Thymus (tissue), 11 donors: ENCODE results near the gene CMIP. TPM values are rescaled to one million over a fixed set of nuclear protein-coding genes. Genes with fewer than 3 reads are reported as not detected.

Experiments
- DNase-seq, 9 donors: peaks; one replicate each; pipeline ENCODE4 v3.0.0-alpha.2; 2013; ENCODE audit warnings: low spot score in 9 of 9, low read depth in 6 of 9, missing footprints in 1 of 9
- H3K27ac ChIP-seq, 2 donors: one replicate each; pipeline ENCODE4 v1.5.1; 2013; ENCODE audit warnings: control low read depth in 1 of 2, low read depth in 1 of 2, low read length in 1 of 2, mild to moderate bottlenecking in 1 of 2, moderate library complexity in 1 of 2
- H3K27me3 ChIP-seq, 2 donors: one replicate each; pipeline ENCODE4 v1.5.1; 2013; ENCODE audit warnings: low read length in 1 of 2; ENCODE audit not compliant: control insufficient read depth in 2 of 2, insufficient read depth in 1 of 2
- H3K36me3 ChIP-seq, 2 donors: one replicate each; pipeline ENCODE4 v1.5.1; 2013; ENCODE audit warnings: low read length in 1 of 2, mild to moderate bottlenecking in 1 of 2, moderate library complexity in 1 of 2; ENCODE audit not compliant: control insufficient read depth in 2 of 2, insufficient read depth in 2 of 2
- H3K4me1 ChIP-seq, 2 donors: one replicate each; pipeline ENCODE4 v1.5.1; 2013; ENCODE audit warnings: low read length in 2 of 2; ENCODE audit not compliant: control insufficient read depth in 2 of 2, insufficient read depth in 2 of 2
- H3K4me3 ChIP-seq, 2 donors: one replicate each; pipeline ENCODE4 v1.5.1; 2013; ENCODE audit warnings: low read length in 2 of 2, control low read depth in 1 of 2, mild to moderate bottlenecking in 1 of 2
- H3K9me3 ChIP-seq, 2 donors: one replicate each; pipeline ENCODE4 v1.5.1; 2013; ENCODE audit warnings: low read length in 1 of 2, mild to moderate bottlenecking in 1 of 2; ENCODE audit not compliant: control insufficient read depth in 2 of 2, insufficient read depth in 1 of 2
- WGBS: extraction: QIAGEN DNeasy Blood & Tissue Kit; methylation state at CpG from one replicate; pipeline ENCODE4 v1.1.7; 2013; 5-methylcytosine and 5-hydroxymethylcytosine counted together
- polyA plus RNA-seq: library from polyadenylated mRNA; stranded (reverse); fragments of 200-250 nt; gene quantifications from one replicate; pipeline ENCODE4 v1.2.3, GENCODE V29; 2013
- total RNA-seq: library from RNA; stranded (reverse); fragments of 120-200 nt; gene quantifications from one replicate; pipeline ENCODE4 v1.2.4, GENCODE V29; 2013
- donor health status: healthy.

Gene CMIP
- total and polyA plus RNA-seq, 2 donors, result 5.2 to 19.4 TPM

DNA sequence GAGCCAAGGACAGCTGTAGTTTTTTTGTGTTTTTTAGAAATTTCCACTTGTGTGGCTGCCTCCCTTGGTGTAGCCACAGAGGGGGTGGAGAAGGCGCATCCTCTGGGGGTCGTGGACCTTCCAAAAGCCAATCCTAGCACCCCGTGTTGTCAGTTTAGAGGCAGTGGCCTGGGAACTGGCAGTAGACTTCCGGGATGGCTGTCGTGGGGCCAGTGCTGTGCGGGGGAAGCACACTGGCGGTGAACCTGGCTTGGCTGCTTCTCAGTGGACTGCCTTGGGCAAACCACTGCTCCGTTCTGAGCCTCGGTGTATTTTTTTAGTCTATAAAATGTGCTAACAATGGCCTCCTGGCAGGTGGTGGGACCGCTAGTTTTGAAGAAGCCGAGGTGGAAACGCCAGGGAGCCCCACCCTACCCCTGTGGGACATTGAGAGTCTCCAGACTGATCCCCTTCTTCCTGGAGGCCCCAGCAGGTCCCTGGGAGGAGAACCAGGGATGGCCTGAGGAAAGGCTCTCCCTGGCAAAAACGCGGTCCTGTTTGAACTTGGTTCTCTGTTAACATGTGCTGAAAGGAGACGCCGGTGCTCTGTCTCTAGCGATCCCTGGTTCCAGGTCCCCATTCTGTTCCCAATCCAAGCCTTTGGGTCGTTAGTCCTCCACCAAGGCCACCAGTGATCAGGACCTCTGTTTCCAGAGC, 125.7 kb downstream of the CMIP start:
- Histone ChIP-seq H3K4me1 (peaks cover 2 to 11% of the 10 kb centered on the region in 2 donors), H3K27ac (no peak overlapping the region), H3K9me3 (no peaks in the 10 kb centered on the region), H3K36me3 (no peaks in the 10 kb centered on the region), H3K4me3 (no peak overlapping the region), H3K27me3 (no peaks in the 10 kb centered on the region)
- WGBS, result 94% methylated on average over 18 of the region's 18 CpGs
- no peak for DNase-seq

DNA sequence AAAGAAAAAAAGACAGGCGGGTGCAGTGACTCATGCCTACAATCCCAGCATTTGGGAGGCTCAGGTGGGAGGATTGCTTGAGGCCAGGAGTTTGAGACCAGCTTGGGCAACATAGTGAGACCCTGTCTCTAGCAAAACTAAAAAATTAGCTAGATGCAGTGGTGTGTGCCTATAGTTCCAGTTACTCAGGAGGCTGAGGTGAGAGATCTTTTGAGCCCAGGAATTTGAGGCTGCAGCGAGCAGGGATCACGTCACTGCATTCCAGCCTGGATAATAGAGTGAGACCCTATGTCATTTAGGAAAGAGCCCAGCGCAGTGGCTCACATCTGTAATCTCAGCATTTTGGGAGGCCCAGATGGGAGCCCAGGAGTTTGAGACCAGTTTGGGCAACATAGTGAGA, 126.6 kb downstream of the CMIP start:
- no peak overlapping the region for H3K27ac ChIP-seq
- no peak overlapping the region for H3K4me3 ChIP-seq
- no peak for DNase-seq
- H3K27me3 ChIP-seq, result no peaks in the 10 kb centered on the region
- H3K4me1 ChIP-seq, result peaks cover 2 to 11% of the 10 kb centered on the region in 2 donors
- over 99% methylated on average over 4 of the region's 4 CpGs for WGBS
- no peaks in the 10 kb centered on the region for H3K9me3 ChIP-seq
- H3K36me3 ChIP-seq, result no peaks in the 10 kb centered on the region

DNA sequence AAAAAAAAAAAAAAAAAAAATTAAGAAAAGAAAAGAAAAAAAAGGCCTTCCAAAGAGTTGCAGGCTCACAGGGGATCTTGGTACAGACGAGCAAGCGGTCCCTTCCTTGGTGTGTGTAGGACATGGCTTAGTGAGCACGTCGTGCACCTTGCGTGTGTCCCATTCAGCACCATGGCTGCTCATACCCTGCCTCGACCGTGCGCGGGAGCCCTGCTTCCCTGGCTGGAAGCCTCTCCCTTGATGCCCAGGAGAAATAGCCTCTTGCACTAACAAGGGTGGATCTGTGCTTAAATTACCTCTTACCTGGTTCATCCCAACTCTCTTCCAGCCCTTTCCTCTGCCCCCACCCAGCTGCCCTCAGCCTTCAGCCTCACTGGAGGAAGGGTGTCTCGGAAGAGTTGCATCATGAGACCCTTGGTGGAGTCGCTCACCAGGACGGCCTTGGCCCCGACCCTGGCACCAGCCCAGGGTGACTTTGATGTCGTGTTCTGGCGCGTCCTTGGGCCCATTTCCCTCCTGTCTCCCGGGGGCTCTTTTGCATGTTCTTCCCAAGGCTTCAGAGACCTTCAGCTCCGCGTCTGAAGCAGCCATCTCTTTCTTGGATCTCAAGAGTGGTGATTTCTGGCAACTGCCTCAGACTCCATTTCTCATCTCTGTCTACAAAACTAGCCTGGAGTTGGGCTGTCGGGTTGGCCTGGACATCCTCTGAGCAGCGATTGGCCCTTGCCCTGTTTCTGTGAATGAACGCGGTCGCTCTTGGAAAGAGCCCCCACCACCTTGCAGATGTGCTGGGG, 127.2 kb downstream of the CMIP start:
- H3K4me3 ChIP-seq, result no peak overlapping the region
- H3K36me3 ChIP-seq, result no peaks in the 10 kb centered on the region
- no peak for DNase-seq
- no peak overlapping the region for H3K27ac ChIP-seq
- no peaks in the 10 kb centered on the region for H3K27me3 ChIP-seq
- no peaks in the 10 kb centered on the region for H3K9me3 ChIP-seq
- H3K4me1 ChIP-seq, result peaks cover 2 to 11% of the 10 kb centered on the region in 2 donors
- 96% methylated on average over 24 of the region's 24 CpGs for WGBS

DNA sequence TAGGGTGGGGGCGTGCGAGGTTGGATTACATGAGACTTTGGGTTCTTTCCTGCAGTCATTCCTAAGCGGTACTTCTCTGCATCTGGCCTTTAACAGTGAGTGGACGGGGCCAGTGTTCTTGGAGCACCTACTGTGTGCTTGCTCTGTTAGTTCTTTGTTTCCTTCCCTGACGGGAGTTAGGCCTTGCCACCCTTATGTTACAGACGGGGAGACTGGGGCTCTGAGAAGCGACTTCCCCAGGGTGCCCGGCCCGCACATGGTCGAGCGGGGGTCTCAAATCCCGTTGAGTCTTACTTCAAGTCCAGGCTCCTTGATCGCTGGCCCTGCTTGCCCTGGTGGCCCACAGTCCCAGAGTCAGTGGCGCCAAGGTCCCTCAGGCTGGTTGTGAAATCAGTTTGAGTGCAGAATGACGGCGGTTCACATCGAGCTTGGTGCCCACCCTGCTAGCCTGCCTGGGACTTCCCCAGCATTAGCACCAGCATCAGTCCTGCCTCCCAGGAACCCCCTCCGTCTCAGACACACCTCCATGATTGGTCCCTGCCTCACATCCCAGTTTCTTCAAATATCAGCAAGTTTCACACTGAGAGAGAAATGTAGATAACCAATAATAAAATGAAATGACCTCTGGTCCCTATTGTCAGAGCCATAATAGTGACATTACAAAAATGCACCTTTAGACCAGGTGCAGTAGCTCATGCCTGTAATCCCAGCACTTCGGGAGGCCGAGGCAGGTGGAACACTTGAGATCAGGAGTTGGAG, 128.0 kb downstream of the CMIP start:
- no peaks in the 10 kb centered on the region for H3K27me3 ChIP-seq
- 94% methylated on average over 20 of the region's 20 CpGs for WGBS
- H3K4me3 ChIP-seq, result no peak overlapping the region
- H3K36me3 ChIP-seq, result no peaks in the 10 kb centered on the region
- no peaks in the 10 kb centered on the region for H3K9me3 ChIP-seq
- no peak overlapping the region for H3K27ac ChIP-seq
- no peak for DNase-seq
- H3K4me1 ChIP-seq, result peaks cover 2 to 11% of the 10 kb centered on the region in 2 donors

DNA sequence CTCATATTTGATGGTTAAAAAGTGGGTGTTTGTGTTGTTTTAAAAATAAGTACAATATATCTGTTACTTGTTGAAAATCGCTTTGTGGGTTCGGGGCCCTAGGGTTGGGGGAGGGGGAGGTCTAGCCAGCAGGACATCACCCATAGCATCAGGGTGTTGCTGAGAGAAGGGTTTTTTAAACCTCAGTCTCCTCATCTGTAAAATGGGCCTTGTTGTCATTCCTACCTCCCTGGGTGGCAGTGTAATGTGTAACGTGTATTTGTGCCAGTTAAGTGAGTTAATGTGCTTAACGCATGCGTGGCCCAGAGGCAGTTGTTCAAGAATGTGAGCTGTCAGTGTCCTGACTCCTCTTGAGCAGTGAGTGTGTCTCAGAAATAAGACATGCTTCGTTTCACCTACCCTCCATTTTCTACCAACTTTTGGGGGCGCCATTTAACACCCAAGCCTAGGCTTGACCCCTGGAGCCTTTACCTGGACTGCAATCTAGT, 129.0 kb downstream of the CMIP start:
- no peaks in the 10 kb centered on the region for H3K9me3 ChIP-seq
- H3K4me3 ChIP-seq, result no peak overlapping the region
- 99% methylated on average over 7 of the region's 7 CpGs for WGBS
- H3K27me3 ChIP-seq, result no peaks in the 10 kb centered on the region
- no peak for DNase-seq
- no peak overlapping the region for H3K27ac ChIP-seq
- H3K36me3 ChIP-seq, result no peaks in the 10 kb centered on the region
- H3K4me1 ChIP-seq, result peaks cover 0 to 4% of the 10 kb centered on the region in 2 donors

DNA sequence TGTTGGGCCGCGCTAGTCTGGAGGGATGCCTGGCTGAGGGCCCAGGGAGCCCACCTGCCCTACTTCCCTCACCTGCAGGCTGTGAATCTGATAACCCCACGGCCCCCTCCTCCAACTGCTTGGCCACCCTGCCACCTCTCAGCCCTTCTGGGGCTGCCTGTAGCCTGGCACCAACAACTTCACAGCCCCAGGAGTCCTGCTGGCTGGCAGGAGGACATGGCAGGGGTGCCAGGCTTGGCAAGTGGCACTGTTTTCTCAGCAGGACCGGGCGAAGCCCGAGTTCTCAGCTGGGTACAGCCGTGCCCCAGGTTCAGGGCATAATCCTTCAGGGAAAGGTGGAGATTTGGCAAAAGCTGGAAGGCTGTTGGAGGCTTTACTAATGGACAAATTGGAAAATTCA, 129.6 kb downstream of the CMIP start:
- H3K36me3 ChIP-seq, result no peaks in the 10 kb centered on the region
- H3K4me3 ChIP-seq, result no peak overlapping the region
- 98% methylated on average over 7 of the region's 7 CpGs for WGBS
- no peak for DNase-seq
- H3K27ac ChIP-seq, result no peak overlapping the region
- no peaks in the 10 kb centered on the region for H3K27me3 ChIP-seq
- peaks cover 0 to 2% of the 10 kb centered on the region in 2 donors for H3K4me1 ChIP-seq
- H3K9me3 ChIP-seq, result no peaks in the 10 kb centered on the region

DNA sequence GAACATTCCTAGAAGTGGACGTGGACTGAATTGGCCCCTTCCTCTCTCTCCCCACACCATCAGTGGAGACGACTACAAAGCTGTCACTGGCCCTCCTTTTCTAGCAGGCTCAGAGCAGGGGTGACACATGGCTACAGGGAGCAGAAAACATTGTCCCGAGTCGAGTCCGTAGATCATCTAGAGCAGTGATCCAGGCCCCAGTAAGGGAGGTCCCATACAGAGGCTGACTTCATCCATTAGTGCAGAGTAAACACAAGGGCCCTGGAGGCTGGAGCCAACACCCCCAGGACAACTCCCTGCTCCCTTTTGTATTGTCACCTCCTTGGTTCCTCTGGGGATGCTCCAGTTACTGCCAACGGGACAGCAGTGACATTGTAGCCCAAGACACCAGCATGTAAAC, 130.7 kb downstream of the CMIP start:
- no peak for DNase-seq
- no peak overlapping the region for H3K4me3 ChIP-seq
- H3K27ac ChIP-seq, result no peak overlapping the region
- no peaks in the 10 kb centered on the region for H3K9me3 ChIP-seq
- 97% methylated on average over 6 of the region's 6 CpGs for WGBS
- no peaks in the 10 kb centered on the region for H3K4me1 ChIP-seq
- no peaks in the 10 kb centered on the region for H3K27me3 ChIP-seq
- no peaks in the 10 kb centered on the region for H3K36me3 ChIP-seq

DNA sequence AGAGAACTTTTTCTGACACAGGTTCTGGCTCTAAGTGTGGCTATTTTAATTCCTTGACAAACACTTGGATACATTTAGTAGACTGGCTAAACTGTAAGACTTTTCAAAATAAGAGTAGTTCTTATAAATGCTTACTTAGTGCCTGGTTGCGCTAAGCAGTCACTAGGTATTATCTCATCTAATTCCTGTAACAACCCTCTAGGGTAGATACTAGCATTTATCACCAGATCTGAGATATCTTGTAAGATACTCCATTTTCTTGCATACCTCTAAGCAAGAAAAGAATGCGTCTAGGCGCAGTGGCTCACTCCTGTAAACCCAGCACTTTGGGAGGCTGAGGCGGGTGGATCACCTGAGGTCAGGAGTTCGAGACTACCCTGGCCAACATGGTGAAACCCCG, 131.2 kb downstream of the CMIP start:
- DNase-seq, result no peak
- Histone ChIP-seq H3K4me3 (no peak overlapping the region), H3K4me1 (no peaks in the 10 kb centered on the region), H3K27me3 (no peaks in the 10 kb centered on the region), H3K36me3 (no peaks in the 10 kb centered on the region), H3K27ac (no peak overlapping the region), H3K9me3 (no peaks in the 10 kb centered on the region)
- WGBS, result 98% methylated on average over 6 of the region's 6 CpGs

DNA sequence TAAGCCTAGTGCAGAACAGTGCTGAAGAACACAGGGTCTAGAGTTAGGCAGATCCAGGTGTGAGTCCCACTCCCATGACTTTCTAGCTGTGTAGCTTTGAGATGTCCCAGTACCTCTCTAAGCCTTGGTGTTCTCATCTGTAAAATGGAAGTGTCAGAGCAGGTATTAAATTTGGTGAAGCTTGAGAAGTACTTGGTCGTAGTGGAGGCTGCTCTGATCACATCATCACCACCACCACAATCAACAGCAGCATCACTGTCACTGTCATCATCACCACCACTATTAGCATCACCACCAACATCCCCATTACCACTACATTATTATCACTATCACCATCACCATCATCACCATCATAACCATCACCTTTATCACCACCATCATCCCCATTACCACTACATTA, 132.1 kb downstream of the CMIP start:
- Histone ChIP-seq H3K27me3 (no peaks in the 10 kb centered on the region), H3K36me3 (no peaks in the 10 kb centered on the region), H3K27ac (no peak overlapping the region), H3K9me3 (no peaks in the 10 kb centered on the region), H3K4me1 (no peaks in the 10 kb centered on the region), H3K4me3 (no peak overlapping the region)
- 100% methylated on average over 1 of the region's 1 CpG for WGBS
- no peak for DNase-seq
